GM12874 (cell line): ENCODE results near the gene CERCAM.

Experiments
- TF ChIP-seq, protein P1 (sequence below): IDR thresholded peaks from 2 replicates; pipeline ENCODE4 v1.5.1; 2011; ENCODE audit warnings: low read depth, mild to moderate bottlenecking, control low read depth, low read length, moderate library complexity; ENCODE audit not compliant: insufficient read depth

Gene CERCAM

DNA sequence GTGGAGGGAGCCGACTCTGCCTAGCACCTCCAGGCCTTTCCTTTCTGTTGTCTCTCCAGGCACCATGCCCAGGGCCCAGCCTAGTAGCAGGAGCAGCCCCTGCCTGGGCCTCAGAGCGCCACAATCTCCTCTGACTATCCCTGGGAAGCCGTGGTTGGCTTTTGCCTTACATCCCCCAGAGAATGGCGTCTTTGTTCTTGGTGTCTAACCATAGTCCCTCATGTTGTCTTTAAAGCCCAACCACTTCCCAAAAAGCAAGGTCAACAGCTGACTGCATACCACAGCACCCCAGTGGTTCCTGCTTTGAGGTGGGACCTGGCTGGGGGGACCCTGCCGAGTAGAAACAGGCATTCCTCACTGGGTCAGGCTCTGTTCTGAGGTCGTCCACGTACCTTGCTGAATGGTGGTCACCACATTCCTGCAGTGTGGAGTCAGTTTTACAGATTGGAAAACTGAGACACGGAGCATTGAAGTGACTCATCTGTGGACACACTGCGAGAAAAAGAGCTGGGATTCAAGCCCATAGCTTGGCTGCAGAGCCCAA, 13.7 kb upstream of the CERCAM start:
- TF ChIP-seq, protein P1, sequence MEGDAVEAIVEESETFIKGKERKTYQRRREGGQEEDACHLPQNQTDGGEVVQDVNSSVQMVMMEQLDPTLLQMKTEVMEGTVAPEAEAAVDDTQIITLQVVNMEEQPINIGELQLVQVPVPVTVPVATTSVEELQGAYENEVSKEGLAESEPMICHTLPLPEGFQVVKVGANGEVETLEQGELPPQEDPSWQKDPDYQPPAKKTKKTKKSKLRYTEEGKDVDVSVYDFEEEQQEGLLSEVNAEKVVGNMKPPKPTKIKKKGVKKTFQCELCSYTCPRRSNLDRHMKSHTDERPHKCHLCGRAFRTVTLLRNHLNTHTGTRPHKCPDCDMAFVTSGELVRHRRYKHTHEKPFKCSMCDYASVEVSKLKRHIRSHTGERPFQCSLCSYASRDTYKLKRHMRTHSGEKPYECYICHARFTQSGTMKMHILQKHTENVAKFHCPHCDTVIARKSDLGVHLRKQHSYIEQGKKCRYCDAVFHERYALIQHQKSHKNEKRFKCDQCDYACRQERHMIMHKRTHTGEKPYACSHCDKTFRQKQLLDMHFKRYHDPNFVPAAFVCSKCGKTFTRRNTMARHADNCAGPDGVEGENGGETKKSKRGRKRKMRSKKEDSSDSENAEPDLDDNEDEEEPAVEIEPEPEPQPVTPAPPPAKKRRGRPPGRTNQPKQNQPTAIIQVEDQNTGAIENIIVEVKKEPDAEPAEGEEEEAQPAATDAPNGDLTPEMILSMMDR = no peak

DNA sequence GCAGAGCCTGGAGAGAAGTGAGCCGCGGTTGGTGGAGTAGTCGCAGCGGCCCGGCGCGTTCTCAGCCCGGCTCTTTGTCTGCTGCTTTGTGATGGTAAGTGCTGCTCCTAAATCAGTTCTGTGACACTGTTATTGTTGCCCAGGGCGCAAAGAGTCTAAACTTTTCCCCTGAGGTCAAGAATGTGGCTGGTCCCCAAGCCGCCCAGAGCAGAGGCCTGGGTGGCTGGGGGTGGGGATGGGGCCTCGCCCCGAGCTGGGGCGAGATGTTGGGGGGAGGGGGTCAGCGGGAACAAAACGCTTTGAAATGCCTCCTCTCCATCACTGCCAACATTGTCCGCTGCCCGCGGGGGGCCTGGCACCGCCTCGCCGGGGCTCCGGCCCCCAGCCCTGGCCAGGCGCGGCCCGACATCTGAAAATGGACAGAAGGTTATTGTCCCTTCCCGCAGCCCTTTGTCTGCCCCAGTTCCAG, 11.7 kb upstream of the CERCAM start:
- TF ChIP-seq, protein P1 = no peak

DNA sequence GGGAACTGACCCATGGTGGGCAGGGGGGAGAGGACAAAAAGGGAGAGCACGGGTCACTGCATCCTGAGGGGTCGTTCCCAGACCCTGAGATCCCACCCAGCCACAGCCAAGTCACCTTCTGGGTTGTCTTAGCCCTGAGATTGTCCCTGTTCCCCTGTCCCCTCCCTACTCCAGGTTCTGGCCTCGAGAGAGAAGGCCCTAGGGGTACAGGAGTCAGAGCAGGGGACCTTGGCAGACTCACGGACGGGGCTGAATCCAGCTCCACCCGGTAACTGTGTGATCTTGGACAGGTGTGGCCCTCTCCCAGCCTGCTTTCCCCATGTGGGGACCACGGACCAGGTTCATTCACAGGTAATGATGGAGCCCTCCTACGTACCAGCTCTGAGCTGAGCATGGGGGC, 11.2 kb upstream of the CERCAM start:
- TF ChIP-seq, protein P1 = no peak

DNA sequence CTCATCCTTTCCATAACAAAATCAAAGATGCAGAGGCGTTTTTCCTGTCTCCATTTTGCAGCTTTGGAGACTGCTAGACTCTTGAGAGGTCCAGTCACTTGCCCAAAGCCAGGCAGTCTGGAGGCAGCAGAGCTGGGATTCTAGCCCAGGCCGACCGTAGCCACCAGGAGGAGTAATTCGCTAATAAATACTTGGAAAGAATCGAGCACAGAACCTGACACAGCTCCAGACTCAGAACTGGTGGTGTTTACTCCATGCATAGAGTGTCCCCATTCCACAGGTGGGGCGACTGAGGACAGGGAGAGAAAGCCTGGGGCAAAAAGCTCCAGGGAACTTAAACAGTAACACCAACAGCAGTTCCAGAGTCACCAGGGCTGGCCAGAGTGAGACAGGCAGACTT, 10.7 kb upstream of the CERCAM start:
- TF ChIP-seq, protein P1 = no peak

DNA sequence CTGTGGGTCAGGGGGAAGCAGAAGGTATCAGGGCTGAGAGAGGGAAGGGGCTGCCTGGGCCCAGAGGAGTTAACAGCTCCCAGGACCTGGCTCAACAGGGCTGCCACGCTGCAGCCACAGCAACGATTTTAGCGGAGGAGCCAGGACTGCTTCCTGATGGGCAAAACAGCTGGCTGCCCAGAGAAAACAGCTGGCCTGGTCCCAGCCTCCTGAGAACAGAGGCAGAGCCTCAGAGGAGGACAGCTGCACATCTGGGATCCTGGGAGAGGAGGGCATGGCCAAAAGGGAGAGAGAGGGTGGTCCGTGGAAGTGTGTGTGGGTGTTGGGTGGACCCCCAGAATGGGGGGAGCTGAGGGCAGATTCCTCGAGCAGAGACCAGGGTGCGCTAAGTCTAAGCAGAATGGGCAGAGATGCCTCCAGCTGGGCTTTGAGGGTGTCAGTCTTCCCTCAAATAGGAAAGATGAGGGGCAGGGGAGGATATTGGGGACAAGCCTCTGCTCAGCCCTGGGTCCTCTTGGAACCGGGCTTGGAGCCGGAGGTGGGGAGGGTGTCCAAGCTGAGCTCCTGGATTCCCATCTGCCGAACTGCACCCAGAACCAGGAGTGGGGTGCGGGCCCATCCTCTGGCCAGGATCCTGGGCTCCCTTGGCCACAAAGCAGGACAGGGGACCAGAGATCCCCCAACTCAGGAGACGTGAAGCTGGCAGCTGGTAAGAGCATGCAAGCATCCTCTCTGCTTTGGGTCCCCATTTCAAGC, 9.1 kb upstream of the CERCAM start:
- TF ChIP-seq, protein P1 = no peak

DNA sequence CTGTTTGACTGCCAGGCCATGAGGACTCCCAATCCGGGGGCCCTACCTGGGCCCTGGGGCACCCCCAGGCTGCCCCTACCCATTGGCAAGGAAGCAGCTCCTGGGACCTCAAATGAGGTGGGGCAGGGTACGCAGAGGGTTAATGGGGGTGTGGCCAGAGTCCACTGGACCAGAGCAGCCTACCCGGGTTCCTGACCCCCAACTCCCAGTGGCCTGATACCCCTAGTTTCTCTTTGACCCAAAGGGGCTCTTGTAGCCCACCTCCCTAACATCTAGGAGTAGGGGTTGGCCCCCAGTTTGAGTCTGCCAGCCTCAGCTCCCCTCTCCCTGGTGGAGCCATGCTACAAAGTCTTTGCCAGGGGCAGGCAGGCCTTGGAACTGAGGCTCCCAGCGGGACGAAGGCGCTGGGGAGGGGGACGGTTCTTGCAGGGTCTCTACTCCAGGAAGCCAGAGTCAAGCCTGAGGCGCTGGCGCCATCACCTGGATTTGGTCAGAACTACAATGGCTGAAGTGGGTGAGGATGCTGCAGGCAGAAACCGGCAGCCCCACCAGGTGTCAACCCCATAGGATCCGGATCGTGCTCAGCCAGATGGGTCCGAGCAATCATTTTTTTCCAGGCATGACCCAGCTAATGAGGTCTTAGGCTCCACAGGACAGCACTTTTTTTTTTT, 8.4 kb upstream of the CERCAM start:
- TF ChIP-seq, protein P1 = peak; percentile 60

DNA sequence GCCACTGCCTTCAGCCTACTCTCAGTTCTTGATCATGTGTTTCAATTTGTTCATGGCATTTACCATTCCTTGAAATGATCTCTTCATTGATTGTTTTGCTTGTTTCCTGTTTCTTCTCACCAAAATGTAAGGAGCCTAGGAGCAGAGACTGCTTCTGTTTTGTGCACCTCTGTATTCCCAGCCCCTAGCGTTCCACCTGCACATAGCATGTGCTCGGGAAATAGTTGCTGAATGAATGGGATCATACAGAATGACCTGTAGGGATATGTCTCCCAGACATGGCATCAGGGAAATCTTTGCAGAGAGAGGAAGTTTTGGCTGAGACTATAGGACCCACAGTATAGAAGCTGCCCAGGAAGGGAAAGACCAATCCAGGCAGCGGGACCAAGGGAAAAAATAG, 6.2 kb upstream of the CERCAM start:
- TF ChIP-seq, protein P1 = peak; percentile 13; the same call in 1 of the 2 replicates
